ENCODE results near the gene GNAI3.

GNAI3 gene

GRCh38 chr1:109632671-109633346, 84.4 kb downstream of the GNAI3 start:
- in situ Hi-C loops (cut with HindIII; ENCODE audit: low sequenced_read_pairs), result loop anchor here (25.0 kb wide), 1 partner anchor 129 kb away; the partner anchor contains the start of gene EPS8L3

GRCh38 chr1:109634292-109634691, 85.9 kb downstream of the GNAI3 start:
- in situ Hi-C loops (cut with HindIII; ENCODE audit: low sequenced_read_pairs), result loop anchor here (25.0 kb wide), 1 partner anchor 128 kb away; the partner anchor contains the start of gene EPS8L3

GRCh38 chr1:109634771-109635750, 86.6 kb downstream of the GNAI3 start:
- in situ Hi-C loops (cut with HindIII; ENCODE audit: low sequenced_read_pairs), result loop anchor here (25.0 kb wide), 1 partner anchor 127 kb away; the partner anchor contains the start of gene EPS8L3

- in situ Hi-C loops (cut with HindIII; ENCODE audit: low sequenced_read_pairs), result loop anchor here (25.0 kb wide), 1 partner anchor 126 kb away; the partner anchor contains the start of gene EPS8L3
Observed at GRCh38 chr1:109635862-109636200, 87.4 kb downstream of the GNAI3 start.

- in situ Hi-C loops (cut with HindIII; ENCODE audit: low sequenced_read_pairs), result loop anchor here (25.0 kb wide), 1 partner anchor 126 kb away; the partner anchor contains the start of gene EPS8L3
Observed at GRCh38 chr1:109636201-109636952, 88.0 kb downstream of the GNAI3 start.

GRCh38 chr1:109637446-109637845, 89.0 kb downstream of the GNAI3 start:
- in situ Hi-C loops (cut with HindIII; ENCODE audit: low sequenced_read_pairs), result loop anchor here (25.0 kb wide), 1 partner anchor 125 kb away; the partner anchor contains the start of gene EPS8L3

GRCh38 chr1:109639063-109639840, 90.8 kb downstream of the GNAI3 start:
- in situ Hi-C loops (cut with HindIII; ENCODE audit: low sequenced_read_pairs), result loop anchor here (25.0 kb wide), 1 partner anchor 123 kb away; the partner anchor contains the start of gene EPS8L3

GRCh38 chr1:109639841-109640184, 91.4 kb downstream of the GNAI3 start:
- in situ Hi-C loops (cut with HindIII; ENCODE audit: low sequenced_read_pairs), result loop anchor here (25.0 kb wide), 1 partner anchor 122 kb away; the partner anchor contains the start of gene EPS8L3

GRCh38 chr1:109640285-109640865, 92.0 kb downstream of the GNAI3 start:
- in situ Hi-C loops (cut with HindIII; ENCODE audit: low sequenced_read_pairs), result loop anchor here (25.0 kb wide), 1 partner anchor 122 kb away; the partner anchor contains the start of gene EPS8L3

- in situ Hi-C loops (cut with HindIII; ENCODE audit: low sequenced_read_pairs), result loop anchor here (25.0 kb wide), 1 partner anchor 121 kb away; the partner anchor contains the start of gene EPS8L3
Observed at GRCh38 chr1:109641078-109641740, 92.8 kb downstream of the GNAI3 start.

- in situ Hi-C loops (cut with HindIII; ENCODE audit: low sequenced_read_pairs), result loop anchor here (25.0 kb wide), 1 partner anchor 120 kb away; the partner anchor contains the start of gene EPS8L3
Observed at GRCh38 chr1:109641861-109642260, 93.4 kb downstream of the GNAI3 start.

GRCh38 chr1:109642626-109643025, 94.2 kb downstream of the GNAI3 start:
- in situ Hi-C loops (cut with HindIII; ENCODE audit: low sequenced_read_pairs), result loop anchor here (25.0 kb wide), 1 partner anchor 120 kb away; the partner anchor contains the start of gene EPS8L3

- in situ Hi-C loops (cut with HindIII; ENCODE audit: low sequenced_read_pairs), result loop anchor here (25.0 kb wide), 1 partner anchor 119 kb away; the partner anchor contains the start of gene EPS8L3
Observed at GRCh38 chr1:109643385-109644230, 95.2 kb downstream of the GNAI3 start.

- in situ Hi-C loops (cut with HindIII; ENCODE audit: low sequenced_read_pairs), result loop anchor here (25.0 kb wide), 1 partner anchor 118 kb away; the partner anchor contains the start of gene EPS8L3
Observed at GRCh38 chr1:109644670-109645069, 96.3 kb downstream of the GNAI3 start.

- in situ Hi-C loops (cut with HindIII; ENCODE audit: low sequenced_read_pairs), result loop anchor here (25.0 kb wide), 1 partner anchor 113 kb away; the partner anchor contains the start of gene EPS8L3
Observed at GRCh38 chr1:109649491-109649914, 101.1 kb downstream of the GNAI3 start.

GRCh38 chr1:109650609-109651008, 102.2 kb downstream of the GNAI3 start:
- in situ Hi-C loops (cut with HindIII; ENCODE audit: low sequenced_read_pairs), result no loop called here

- in situ Hi-C loops (cut with HindIII; ENCODE audit: low sequenced_read_pairs), result no loop called here
Observed at GRCh38 chr1:109652402-109652801, 104.0 kb downstream of the GNAI3 start.

Data from DLD1 (cell line).